ENCODE measurements around the gene LGR4. TPM values are rescaled to one million over a fixed set of nuclear protein-coding genes. Genes with fewer than 3 reads are reported as not detected.

The LGR4 gene
- polyA plus RNA-seq, 1 experiment = 7.6 TPM

DNA sequence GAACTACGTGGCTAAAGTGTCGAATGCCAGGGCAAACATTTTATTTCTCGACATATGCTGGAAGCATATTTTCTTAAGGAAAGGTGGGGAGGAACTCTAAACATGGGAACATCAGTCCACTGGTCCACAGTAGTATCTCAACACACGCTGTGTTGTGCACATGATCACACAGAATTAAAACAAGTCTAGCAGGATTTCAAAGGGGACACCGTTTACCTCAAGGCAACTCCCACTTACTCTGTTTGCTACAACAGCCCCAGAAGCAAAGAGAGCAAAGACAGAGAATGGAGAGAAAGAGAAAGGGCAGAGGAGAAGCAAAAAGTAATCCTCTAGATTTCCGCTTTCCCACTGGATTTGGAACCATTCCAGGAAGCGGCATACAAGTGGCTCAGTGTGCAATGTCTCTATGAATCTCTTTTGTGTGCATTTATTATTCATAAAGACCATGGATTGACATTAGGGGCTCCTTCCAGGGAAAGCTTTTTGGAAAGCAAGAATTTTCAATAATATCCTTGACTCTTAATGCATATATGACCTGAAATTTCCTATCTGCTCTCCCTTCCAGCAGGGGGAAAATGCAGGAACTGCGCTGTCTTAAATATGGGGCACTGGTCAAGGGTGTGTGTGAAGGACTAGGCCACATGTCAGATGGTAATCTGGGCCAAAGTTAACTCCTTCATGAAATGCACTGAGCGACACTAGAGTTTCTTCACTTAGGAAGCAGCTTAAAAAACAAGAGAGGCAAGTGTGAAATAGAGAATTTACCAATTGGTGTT lies 74.8 kb downstream of the LGR4 start:
- Histone ChIP-seq H3K27me3 (ENCODE audit: control insufficient read depth, insufficient read depth, low read length) (no peaks in the 10 kb centered on the region), H3K36me3 (ENCODE audit: control insufficient read depth, insufficient read depth, low read length) (no peaks in the 10 kb centered on the region), H3K4me3 (ENCODE audit: low read depth, low read length) (no peak overlapping the region)
- ChIA-PET CTCF (no interaction called here), POLR2A (no interaction called here)
- no peak for DNase-seq (ENCODE audit: low read depth)
- TF ChIP-seq, protein P1, sequence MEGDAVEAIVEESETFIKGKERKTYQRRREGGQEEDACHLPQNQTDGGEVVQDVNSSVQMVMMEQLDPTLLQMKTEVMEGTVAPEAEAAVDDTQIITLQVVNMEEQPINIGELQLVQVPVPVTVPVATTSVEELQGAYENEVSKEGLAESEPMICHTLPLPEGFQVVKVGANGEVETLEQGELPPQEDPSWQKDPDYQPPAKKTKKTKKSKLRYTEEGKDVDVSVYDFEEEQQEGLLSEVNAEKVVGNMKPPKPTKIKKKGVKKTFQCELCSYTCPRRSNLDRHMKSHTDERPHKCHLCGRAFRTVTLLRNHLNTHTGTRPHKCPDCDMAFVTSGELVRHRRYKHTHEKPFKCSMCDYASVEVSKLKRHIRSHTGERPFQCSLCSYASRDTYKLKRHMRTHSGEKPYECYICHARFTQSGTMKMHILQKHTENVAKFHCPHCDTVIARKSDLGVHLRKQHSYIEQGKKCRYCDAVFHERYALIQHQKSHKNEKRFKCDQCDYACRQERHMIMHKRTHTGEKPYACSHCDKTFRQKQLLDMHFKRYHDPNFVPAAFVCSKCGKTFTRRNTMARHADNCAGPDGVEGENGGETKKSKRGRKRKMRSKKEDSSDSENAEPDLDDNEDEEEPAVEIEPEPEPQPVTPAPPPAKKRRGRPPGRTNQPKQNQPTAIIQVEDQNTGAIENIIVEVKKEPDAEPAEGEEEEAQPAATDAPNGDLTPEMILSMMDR (IDR thresholded peaks at IDR 0.05; ENCODE audit: insufficient read depth, low read depth, low read length) = no peak

DNA sequence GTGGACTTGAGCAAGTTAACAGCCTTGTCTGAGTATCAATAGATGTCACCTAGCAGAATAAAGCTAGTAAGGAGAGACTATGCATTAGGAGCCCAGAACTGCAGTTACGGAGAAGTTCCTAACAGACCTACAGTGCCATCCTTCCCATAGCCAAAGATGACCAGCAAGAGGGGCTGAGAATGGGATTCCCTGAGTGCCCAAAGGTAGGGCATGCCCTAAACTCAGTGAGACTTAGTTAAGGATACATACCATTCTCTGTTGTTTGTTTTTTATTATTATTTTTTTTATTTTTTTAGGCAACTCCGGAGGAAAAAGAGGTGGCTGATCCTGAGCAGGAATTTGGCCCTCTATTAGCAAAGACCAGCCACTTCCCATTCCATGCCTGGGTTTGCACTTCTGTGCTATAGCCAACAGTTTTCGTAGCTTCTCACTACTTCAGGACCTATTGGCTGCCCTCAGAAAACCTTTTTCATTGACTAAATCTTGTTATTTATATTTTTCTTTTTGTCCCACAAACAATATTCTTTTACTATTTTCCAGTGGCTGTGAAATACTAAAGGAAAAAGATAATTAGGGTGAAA lies 76.2 kb downstream of the LGR4 start:
- TF ChIP-seq, protein P1 (IDR thresholded peaks at IDR 0.05; ENCODE audit: insufficient read depth, low read depth, low read length) = no peak
- no peak for DNase-seq (ENCODE audit: low read depth)
- no peaks in the 10 kb centered on the region for H3K27me3 ChIP-seq (ENCODE audit: control insufficient read depth, insufficient read depth, low read length)
- ChIA-PET CTCF (interaction anchor here (1.6 kb wide), 1 partner anchor 100 kb away, joined by 4 read pairs; no protein-coding TSS in a partner anchor), POLR2A (no interaction called here)
- no peaks in the 10 kb centered on the region for H3K36me3 ChIP-seq (ENCODE audit: control insufficient read depth, insufficient read depth, low read length)
- H3K4me3 ChIP-seq (ENCODE audit: low read depth, low read length) = no peak overlapping the region

DNA sequence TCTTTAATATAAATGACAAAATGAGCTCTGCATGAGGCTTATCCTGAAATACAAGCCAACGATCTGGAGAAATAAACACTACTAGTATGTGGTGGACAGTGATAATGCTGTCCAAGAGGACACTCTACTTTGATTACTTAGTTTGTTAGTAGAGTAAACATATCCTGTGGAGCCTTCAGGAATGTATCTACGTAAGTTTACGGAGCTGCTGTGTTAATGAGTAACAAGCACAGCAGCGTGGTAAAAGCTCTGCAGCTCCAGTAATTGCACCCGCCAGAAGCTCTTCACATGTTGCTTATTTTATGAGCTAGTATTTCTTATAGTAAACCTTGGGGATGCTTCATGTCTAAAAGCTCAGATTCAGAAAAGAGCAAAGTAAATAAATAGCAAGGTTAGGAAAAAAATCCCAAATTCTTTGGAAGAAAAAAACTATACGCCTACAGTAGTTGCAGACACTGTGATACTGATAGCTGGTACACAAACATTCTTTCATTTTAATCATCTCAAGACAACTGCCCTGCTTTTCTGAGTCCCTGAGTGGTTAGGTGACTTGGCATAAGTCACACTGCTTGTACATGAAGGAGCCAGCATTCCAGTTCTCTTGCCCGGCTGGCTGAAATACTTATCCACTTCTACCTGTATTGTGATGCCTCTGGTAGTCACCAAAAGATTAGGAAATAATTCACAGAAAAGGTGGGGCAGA lies 76.9 kb downstream of the LGR4 start:
- TF ChIP-seq, protein P1 (IDR thresholded peaks at IDR 0.05; ENCODE audit: insufficient read depth, low read depth, low read length) = no peak
- Histone ChIP-seq H3K36me3 (ENCODE audit: control insufficient read depth, insufficient read depth, low read length) (no peaks in the 10 kb centered on the region), H3K27me3 (ENCODE audit: control insufficient read depth, insufficient read depth, low read length) (no peaks in the 10 kb centered on the region), H3K4me3 (ENCODE audit: low read depth, low read length) (no peak overlapping the region)
- peak; percentile 29 for DNase-seq (ENCODE audit: low read depth)
- POLR2A ChIA-PET = interaction anchor here (0.6 kb wide), 1 partner anchor 386 kb away, joined by 3 read pairs; no protein-coding TSS in a partner anchor
- CTCF ChIA-PET = interaction anchor here (1.6 kb wide), 1 partner anchor 99 kb away, joined by 4 read pairs; no protein-coding TSS in a partner anchor

DNA sequence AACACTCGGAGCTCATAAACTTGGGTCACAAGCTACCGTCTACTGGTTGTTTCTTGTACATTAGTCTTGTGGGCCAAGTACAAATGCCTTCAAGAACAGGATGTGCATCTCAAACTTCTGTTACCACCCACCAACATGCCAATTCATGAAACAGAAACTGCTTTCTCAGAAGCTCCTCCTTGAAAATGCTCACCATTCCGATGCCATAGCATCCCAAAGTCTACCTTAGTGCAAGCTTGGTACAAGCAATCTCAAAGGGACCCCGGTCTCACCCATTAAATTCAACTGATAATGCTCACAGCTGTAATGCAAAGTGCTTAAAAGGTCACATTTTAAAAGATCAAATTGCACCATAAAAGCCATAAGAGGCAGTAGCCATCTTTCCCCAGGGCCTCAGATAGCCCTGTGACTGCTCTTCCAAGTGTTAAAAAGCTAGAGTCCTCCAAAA lies 77.8 kb downstream of the LGR4 start:
- DNase-seq (ENCODE audit: low read depth) = no peak
- ChIA-PET CTCF (interaction anchor here (1.6 kb wide), 1 partner anchor 98 kb away, joined by 4 read pairs; no protein-coding TSS in a partner anchor), POLR2A (no interaction called here)
- no peak overlapping the region for H3K4me3 ChIP-seq (ENCODE audit: low read depth, low read length)
- no peaks in the 10 kb centered on the region for H3K27me3 ChIP-seq (ENCODE audit: control insufficient read depth, insufficient read depth, low read length)
- no peaks in the 10 kb centered on the region for H3K36me3 ChIP-seq (ENCODE audit: control insufficient read depth, insufficient read depth, low read length)
- TF ChIP-seq, protein P1 (IDR thresholded peaks at IDR 0.05; ENCODE audit: insufficient read depth, low read depth, low read length) = no peak
